Heart right ventricle (tissue), 16 donors: Measurements from ENCODE around the gene GLIPR2. TPM values are rescaled to one million over a fixed set of nuclear protein-coding genes. Genes with fewer than 3 reads are reported as not detected.
A peak's percentile ranks its signal among the peaks of the same experiment; 100 is the strongest.
"Not testable (repeated sequence)": the region's sequence is repeated elsewhere in the genome, so short reads cannot be mapped to it uniquely, and the experiment has no call there.

ENCODE experiments used
- ATAC-seq, 8 donors: fragments of 200-7000 bp; cut with Tn5 transposase; one replicate each; pipeline ENCODE4 v1.9.1; 2020; ENCODE audit warnings: mild to moderate bottlenecking in 8 of 8, moderate library complexity in 8 of 8, moderate number of reproducible peaks in 1 of 8
- DNase-seq, 2 donors: peaks; one replicate each; pipeline ENCODE4 v3.0.0-alpha.2; 2020
- H3K27ac ChIP-seq, 10 donors: fragments of 200-600 bp; sonication (generic) in 2 of 10; one replicate each; pipeline versions ENCODE4 v1.5.0 to v1.8.0; 2020 to 2022; ENCODE audit warnings: mild to moderate bottlenecking in 3 of 10
- H3K27me3 ChIP-seq, 7 donors: fragments of 200-600 bp; one replicate each; pipeline ENCODE4 v1.8.0; 2021 to 2022; ENCODE audit warnings: mild to moderate bottlenecking in 2 of 7
- H3K36me3 ChIP-seq, 9 donors: fragments of 200-600 bp; sonication (generic) in 1 of 9; one replicate each; pipeline versions ENCODE4 v1.5.0 to v1.8.0; 2020 to 2022; ENCODE audit warnings: mild to moderate bottlenecking in 2 of 9
- H3K4me1 ChIP-seq, 9 donors: fragments of 200-600 bp; sonication (generic) in 1 of 9; one replicate each; pipeline versions ENCODE4 v1.5.0 to v1.8.0; 2020 to 2022; ENCODE audit warnings: mild to moderate bottlenecking in 4 of 9
- H3K4me3 ChIP-seq, 10 donors: fragments of 200-600 bp; sonication (generic) in 2 of 10; one replicate each; pipeline versions ENCODE4 v1.5.0 to v1.8.0; 2020 to 2022; ENCODE audit warnings: mild to moderate bottlenecking in 7 of 10, moderate library complexity in 2 of 10
- H3K9me3 ChIP-seq, 11 donors: fragments of 200-600 bp in 10 of 11; sonication (generic) in 2 of 11; one replicate each; pipeline versions ENCODE4 v1.5.0 to v1.8.0; 2013 to 2022; ENCODE audit warnings: mild to moderate bottlenecking in 2 of 11, control low read depth in 1 of 11, moderate library complexity in 1 of 11
- WGBS, 2 donors: extraction: QIAGEN DNeasy Blood & Tissue Kit; methylation state at CpG; one replicate each; pipeline ENCODE4 v1.1.7; 2013; ENCODE audit warnings: inconsistent platforms in 1 of 2; 5-methylcytosine and 5-hydroxymethylcytosine counted together
- intact Hi-C, 10 donors: fragments of 100-400 bp; cut with DNase I; formaldehyde crosslinking; loops; one replicate each; pipeline versions ENCODE4 v1.11.1 to v1.14.2; 2022
- long read RNA-seq, 3 donors: library from polyadenylated mRNA; unstranded; transcript quantifications; one replicate each; pipeline ENCODE4 v2.0.0, GENCODE V29; 2020 to 2021
- polyA plus RNA-seq, 2 donors: library from polyadenylated mRNA; stranded (reverse); fragments of 200-250 nt; gene quantifications; one replicate each; pipeline ENCODE4 v1.2.3, GENCODE V29; 2013
- total RNA-seq, 10 donors: library from RNA; stranded (reverse); fragmentation: NEBNext Ultra II Directional in 3 of 10; extraction: Animal tissue kit (Norgen Biotek cat#: 25700) in 3 of 10; gene quantifications; one replicate each; pipeline versions ENCODE4 v1.2.1 to v1.2.4, GENCODE V29; 2021 to 2023
- TF ChIP-seq, protein P1 (sequence below), 9 donors: fragments of 200-600 bp; sonication (generic) in 2 of 9; IDR thresholded peaks; one replicate each; pipeline versions ENCODE4 v1.5.0 to v1.8.0; 2021 to 2022; ENCODE audit warnings: antibody characterized with exemption in 9 of 9, mild to moderate bottlenecking in 5 of 9, moderate library complexity in 1 of 9
- donor health status: Arrhythmogenic right ventricular cardiomyopathy.
- donor health status: ischemic (EF 13 %, LVEDD 7.1; RV severe dilation, severe dysfunction).
- donor health status: healthy with polysubstance abuse.
- donor health status: DM: no; HTN: yes; CAD: no.
- donor health status: DM: no; HTN: no; CAD: no.
- donor health status: ischemic (EF 25% LVEDD 6.9; RV normal size, moderate dysfunction).
- donor health status: ischemic (EF 25% LVEDD 5.7; RV mildly dilated, moderate dysfunction).
- donor health status: healthy.
- donor health status: DM: yes; HTN: yes; CAD: no.
- donor health status: Ischemic cardiomyopathy.
- donor health status: ischemic (EF 35%, LVEDD 5.7; RV mildly dilated, moderate dysfunction).
- donor health status: nonischemic (EF 11% LVEDD 7.7; RV severe dilation, severe dysfunction).
- donor health status: DM: yes; HTN: yes; CAD: no.
- donor health status: PGD.
- donor health status: ischemic (EF 29% LVEDD 5.4; RV normal size, mild dysfunction).
- donor health status: nonischemic (EF 23%, LVEDD 6.1; RV moderate dilation, normal function).

Gene GLIPR2, protein sequence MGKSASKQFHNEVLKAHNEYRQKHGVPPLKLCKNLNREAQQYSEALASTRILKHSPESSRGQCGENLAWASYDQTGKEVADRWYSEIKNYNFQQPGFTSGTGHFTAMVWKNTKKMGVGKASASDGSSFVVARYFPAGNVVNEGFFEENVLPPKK
- total RNA-seq (10 to 100 TPM in 2 of 10 donors, 1 to 10 TPM in 8; 4.7 to 19.2 (median 5.8) TPM), polyA plus RNA-seq (10 to 100 TPM in 1 of 2 donors, 1 to 10 TPM in 1; 8.0 to 13.9 TPM)
- long read RNA-seq, donor 1, partial matches to known transcripts, result 0 of 4 reads
- long read RNA-seq, donor 1, other reads (novel, unspliced or antisense), result 2 of 4 reads
- long read RNA-seq, donor 2, partial matches to known transcripts, result 0 of 7 reads
- long read RNA-seq, donor 2, other reads (novel, unspliced or antisense), result 3 of 7 reads
- long read RNA-seq, donor 3, transcript GLIPR2-202 (5 exons, 1,890 nt), result major isoform, 6 of 9 reads
- long read RNA-seq, donor 3, partial matches to known transcripts, result 1 of 9 reads
- long read RNA-seq, donor 3, other reads (novel, unspliced or antisense), result 2 of 9 reads

DNA sequence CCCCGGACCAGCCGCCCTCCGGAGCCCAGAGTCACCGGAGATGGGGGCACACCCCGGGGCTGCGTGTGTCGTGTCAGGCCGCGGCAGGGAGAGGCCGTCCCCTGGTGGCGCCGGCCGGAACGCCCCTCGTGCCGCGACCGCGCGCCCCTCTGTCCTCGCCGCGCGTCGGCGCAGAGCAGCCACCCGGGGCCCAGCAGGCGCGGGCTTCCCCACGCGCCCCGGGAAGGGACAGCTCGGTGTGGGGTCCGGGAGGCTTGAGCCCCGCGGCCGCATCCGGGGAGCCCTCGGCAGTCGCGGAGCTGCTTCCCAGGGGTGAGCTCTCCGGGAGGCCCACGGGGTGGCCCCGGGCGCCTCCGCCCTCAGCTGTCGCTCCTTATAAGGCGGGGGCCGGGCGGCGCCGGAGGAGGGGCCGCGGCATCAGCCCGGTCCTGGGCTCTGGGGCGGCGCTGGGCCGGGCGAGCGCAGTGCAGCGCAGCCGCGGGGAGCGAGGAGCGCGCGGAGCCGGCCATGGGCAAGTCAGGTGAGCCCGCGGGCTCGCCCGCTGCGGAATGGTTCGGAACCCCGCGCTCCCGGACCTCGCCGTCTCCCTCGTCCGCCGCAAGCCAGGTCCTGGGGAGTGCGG, at the start of gene GLIPR2:
Gene GLIPR2, plus strand, starts transcription at position 462 of the 622 bp plus-strand sequence. Its CDS starts 46 bp downstream, at position 508.
- intact Hi-C loops, result no loop called here
- Histone ChIP-seq H3K9me3 (no peaks in the 10 kb centered on the region), H3K4me1 (peaks cover 0 to 53% (median 16%) of the 10 kb centered on the region in 9 donors), H3K27ac (peak within 1 kb of the TSS in 8 of 10 donors; percentile 65 to 91 (median 82)), H3K27me3 (peaks cover 0 to 13% (median 0%) of the 10 kb centered on the region in 7 donors), H3K36me3 (no peaks in the 10 kb centered on the region), H3K4me3 (peak within 1 kb of the TSS; percentile 61 to 93 (median 82))
- WGBS, 2 donors, result 0% methylated on average over 77 to 83 of the region's 83 CpGs
- peak; percentile 89 to 98 (median 96) for ATAC-seq
- peak; percentile 68 to 81 for DNase-seq
- TF ChIP-seq, protein P1, sequence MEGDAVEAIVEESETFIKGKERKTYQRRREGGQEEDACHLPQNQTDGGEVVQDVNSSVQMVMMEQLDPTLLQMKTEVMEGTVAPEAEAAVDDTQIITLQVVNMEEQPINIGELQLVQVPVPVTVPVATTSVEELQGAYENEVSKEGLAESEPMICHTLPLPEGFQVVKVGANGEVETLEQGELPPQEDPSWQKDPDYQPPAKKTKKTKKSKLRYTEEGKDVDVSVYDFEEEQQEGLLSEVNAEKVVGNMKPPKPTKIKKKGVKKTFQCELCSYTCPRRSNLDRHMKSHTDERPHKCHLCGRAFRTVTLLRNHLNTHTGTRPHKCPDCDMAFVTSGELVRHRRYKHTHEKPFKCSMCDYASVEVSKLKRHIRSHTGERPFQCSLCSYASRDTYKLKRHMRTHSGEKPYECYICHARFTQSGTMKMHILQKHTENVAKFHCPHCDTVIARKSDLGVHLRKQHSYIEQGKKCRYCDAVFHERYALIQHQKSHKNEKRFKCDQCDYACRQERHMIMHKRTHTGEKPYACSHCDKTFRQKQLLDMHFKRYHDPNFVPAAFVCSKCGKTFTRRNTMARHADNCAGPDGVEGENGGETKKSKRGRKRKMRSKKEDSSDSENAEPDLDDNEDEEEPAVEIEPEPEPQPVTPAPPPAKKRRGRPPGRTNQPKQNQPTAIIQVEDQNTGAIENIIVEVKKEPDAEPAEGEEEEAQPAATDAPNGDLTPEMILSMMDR (IDR thresholded peaks at IDR 0.05), result peak in 6 of 9 donors; percentile 6 to 40 (median 29)

DNA sequence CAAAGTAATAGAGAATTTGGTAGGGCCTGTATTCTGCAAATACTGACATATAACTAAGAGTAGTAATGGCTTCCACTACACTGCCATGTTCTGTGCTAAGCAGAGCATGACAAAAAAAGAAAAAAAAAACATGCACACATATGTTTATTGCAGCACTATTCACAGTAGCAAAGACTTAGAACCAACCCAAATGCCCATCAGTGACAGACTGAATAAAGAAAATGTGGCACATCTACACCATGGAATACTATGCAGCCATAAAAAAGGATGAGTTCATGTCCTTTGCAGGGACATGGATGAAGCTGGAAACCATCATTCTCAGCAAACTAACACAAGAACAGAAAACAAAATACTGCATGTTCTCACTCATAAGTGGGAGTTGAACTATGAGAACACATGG, 49.5 kb upstream of the GLIPR2 start:
- H3K27ac ChIP-seq, intact Hi-C loops, ATAC-seq, DNase-seq, H3K27me3 ChIP-seq, H3K4me3 ChIP-seq, H3K9me3 ChIP-seq: not testable (repeated sequence)
- Histone ChIP-seq H3K36me3 (peaks cover 0 to 51% (median 3%) of the 10 kb centered on the region in 9 donors), H3K4me1 (peaks cover 0 to 16% (median 12%) of the 10 kb centered on the region in 9 donors)

DNA sequence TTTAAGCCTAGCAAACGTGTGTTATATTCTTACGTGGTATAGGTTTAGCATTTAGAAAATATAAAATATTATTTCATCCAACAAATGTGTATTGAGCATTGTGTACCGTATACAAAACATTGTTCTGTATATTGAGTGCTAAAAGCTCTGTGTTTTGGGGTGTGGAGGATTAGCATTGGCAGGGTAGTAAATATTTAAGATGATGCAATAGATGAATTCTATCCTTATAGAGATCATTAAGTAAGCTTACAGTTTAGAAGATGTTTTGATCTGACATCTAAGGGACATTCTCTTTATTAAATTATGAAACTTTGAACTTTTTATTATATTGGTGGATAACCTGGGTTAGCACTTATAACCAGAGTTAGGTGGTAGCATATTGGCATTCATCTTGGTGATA, 48.5 kb upstream of the GLIPR2 start:
- peaks cover 0 to 46% (median 3%) of the 10 kb centered on the region in 9 donors for H3K36me3 ChIP-seq
- peaks cover 0 to 25% (median 12%) of the 10 kb centered on the region in 9 donors for H3K4me1 ChIP-seq
- intact Hi-C loops, result no loop called here
- TF ChIP-seq, protein P1 (IDR thresholded peaks at IDR 0.05), result no peak
- H3K4me3 ChIP-seq, result no peak overlapping the region
- 94 to 95% methylated on average over 3 of the region's 3 CpGs for WGBS, 2 donors
- H3K9me3 ChIP-seq, result peaks cover 0 to 9% (median 0%) of the 10 kb centered on the region in 11 donors
- ATAC-seq (no peak), DNase-seq (no peak)
- no peaks in the 10 kb centered on the region for H3K27me3 ChIP-seq
- H3K27ac ChIP-seq, result no peak overlapping the region

DNA sequence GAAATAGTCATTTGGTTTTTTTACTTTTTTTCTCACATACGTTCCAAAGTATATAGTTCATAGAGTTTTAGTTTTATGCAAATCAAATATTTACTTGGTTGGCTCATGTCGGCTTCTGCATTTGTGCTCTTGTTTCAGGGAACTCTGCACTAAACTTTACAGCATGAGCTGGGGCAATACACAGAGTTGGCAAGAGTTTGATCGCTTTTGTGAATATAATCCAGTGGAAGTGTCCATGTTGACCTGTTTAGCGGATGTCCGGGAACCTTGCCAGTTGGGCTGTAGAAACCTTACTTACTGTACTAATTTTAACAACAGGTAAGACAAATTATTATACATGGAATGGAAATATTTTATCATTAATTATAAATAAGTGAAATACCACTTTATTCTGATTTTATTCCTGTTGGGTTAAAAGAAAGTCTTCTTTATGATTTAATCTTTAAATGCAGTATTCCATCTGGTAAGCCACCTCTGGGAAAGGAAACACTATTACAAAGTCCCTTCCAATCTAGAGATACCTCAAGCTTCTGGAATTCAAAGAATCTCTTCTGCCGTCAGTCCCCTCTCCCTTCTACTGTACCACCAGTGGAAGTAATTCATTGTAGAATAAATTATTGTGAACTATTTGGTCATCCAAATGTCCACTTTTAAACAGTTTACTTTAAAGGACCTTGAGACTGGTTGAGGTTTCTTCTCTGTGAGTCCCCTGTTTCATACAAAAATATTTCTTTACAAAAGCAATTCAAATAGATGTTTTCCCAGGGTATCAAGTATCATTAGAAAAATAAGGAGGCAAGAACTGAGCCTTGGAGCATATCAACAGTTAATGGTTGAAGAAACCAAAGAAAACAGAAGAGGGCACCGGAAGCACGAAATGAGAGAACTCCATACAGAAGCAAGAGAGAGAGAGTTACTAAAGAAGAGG, 45.2 kb upstream of the GLIPR2 start:
- TF ChIP-seq, protein P1 (IDR thresholded peaks at IDR 0.05), result peak in 1 of 9 donors; percentile 9
- DNase-seq, result peak in 1 of 2 donors; percentile 39
- Histone ChIP-seq H3K4me1 (peaks cover 0 to 26% (median 12%) of the 10 kb centered on the region in 9 donors), H3K36me3 (peaks cover 0 to 16% (median 3%) of the 10 kb centered on the region in 9 donors), H3K27ac (peak overlapping the region in 3 of 10 donors; percentile 23 to 74 (median 64)), H3K27me3 (no peaks in the 10 kb centered on the region), H3K4me3 (no peak overlapping the region), H3K9me3 (peaks cover 0 to 9% (median 0%) of the 10 kb centered on the region in 11 donors)
- peak in 2 of 8 donors; percentile 52 to 73 for ATAC-seq
- intact Hi-C loops, result loop anchor here in 1 of 10 donors (5.0 kb wide), 1 partner anchor 236 kb away; no protein-coding TSS in a partner anchor
- WGBS, 2 donors, result 34 to 44% methylated on average over 8 of the region's 8 CpGs
